GM21423 (cell line): ENCODE data around the gene SLC6A17.

Experiments used
- ATAC-seq: cut with Tn5 transposase; IDR thresholded peaks from one replicate; pipeline ENCODE4 v1.9.1; 2021; ENCODE audit warnings: mild to moderate bottlenecking, moderate library complexity; ENCODE audit not compliant: unreplicated experiment

The SLC6A17 gene

DNA sequence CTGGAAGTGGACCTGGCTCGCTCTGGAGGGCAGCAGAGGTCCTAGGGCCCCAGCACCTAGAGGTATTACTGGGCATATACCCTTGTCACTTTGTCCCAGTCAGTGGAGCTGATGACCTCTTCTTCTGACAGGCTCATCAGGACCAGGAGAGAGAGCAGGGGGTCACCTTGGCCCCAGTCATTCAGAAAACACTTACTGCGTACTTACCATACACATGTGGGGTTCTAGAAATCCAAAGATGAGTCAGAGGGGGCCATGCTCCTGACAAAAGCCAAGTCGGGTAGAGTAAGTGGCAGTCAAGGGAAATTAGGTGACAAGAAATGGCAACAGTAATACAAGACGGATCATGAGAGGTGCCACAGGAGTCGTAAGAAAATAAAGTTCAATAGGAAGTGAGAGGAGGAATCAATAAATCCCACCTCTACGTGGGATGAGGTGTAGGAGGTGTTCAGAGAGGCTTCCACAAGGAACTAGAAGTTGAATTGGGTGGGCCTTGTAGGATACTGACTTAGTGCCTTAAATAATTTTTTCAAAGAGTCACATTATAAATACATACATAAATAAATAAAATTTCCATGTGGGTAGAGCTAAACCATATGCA is 66.7 kb downstream of the SLC6A17 start:
- ATAC-seq, result no peak

DNA sequence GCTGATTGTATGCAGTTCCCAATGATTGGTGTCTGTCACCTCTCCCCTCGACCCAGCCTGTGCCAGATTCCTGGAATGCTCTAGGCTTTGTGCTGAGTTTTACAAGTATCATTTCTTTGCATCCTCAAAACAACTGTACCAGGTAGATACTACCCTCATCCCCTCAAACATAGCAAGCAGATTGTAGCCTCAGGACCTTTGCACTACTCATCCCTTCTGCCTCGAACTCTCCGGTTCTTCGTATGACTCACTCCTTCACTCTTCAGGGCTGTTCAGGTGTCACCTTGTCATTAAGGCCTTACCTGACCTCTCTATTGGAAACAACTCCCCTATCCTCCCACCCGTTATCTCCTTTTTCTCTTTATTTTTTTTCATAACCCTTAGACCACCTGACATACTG is 67.8 kb downstream of the SLC6A17 start:
- ATAC-seq, result no peak

DNA sequence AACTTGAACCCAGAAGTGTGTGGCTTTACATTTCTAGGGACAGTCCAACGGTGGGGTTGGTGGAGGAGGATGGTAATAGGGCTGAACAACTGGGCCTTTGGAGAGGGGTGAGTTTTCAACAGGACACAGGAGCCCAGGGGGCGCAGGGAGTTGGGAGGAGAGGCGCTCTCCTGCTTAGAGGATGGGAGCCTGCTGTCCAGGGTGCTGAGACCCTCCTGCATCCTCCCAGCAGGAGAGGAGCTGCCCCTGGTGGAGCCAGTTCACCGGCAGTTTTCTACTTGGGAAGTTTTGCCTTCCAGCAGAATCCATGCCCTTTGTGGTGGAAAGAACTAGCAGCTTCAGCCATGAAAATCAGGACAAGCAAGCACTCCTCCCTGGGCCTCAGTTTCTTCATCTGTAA is 68.4 kb downstream of the SLC6A17 start:
- ATAC-seq, result no peak

DNA sequence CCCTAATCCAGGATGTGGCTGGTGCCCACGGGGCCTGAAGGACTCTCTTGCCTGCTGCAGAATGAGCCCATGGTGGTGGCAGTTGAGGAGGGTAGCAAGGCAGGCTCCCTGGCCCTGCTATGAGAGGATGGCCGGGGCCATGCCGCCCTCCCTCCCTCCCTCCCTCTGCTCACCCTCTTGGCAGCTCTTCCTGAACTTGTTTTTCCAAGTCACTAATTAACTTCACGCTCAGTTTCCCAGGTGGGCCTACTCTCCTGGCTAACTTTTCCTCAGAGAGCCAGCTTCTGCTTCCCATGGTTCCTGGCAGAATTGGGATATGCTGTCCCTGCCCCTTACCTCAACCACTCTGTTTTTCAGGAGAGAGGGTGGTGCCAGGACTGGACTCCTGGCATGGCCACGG is 70.0 kb downstream of the SLC6A17 start:
- ATAC-seq, result no peak

DNA sequence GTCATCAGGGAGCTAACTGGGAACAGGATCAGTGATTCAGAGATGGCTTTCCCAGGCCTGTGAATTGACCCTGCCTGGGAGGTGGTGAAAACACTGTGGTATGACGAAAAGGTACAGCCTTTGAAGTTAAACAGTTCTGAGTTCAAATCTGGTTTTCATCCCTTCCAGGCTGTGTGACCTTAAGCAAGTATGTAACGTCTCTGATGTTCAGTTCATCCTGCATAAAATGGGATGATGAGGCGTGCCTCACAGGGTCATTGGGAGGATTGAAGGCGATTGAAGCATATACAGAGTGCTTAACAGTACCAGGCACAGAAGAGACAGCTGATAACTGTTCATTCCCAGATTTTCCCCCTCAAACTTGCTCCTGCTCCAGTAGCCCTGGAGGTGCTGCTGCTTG is 70.8 kb downstream of the SLC6A17 start:
- no peak for ATAC-seq

DNA sequence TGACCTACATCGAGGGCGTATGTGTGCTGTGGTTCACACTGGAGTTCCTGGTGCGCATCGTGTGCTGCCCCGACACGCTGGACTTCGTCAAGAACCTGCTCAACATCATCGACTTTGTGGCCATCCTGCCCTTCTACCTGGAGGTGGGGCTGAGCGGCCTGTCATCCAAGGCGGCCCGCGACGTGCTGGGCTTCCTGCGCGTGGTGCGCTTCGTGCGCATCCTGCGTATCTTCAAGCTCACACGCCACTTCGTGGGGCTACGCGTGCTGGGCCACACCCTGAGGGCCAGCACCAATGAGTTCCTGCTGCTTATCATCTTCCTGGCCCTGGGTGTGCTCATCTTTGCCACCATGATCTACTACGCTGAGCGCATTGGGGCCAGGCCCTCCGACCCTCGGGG is 72.8 kb downstream of the SLC6A17 start:
- ATAC-seq, result no peak

DNA sequence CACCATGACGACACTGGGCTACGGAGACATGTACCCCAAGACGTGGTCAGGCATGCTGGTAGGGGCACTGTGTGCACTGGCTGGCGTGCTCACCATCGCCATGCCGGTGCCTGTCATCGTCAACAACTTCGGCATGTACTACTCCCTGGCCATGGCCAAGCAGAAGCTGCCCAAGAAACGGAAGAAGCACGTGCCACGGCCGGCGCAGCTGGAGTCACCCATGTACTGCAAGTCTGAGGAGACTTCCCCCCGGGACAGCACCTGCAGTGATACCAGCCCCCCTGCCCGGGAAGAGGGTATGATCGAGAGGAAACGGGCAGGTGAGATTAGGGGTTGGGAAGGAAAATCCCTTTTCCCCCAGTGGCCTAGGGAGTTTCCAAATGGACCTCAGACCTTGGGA is 73.3 kb downstream of the SLC6A17 start:
- ATAC-seq, result no peak

DNA sequence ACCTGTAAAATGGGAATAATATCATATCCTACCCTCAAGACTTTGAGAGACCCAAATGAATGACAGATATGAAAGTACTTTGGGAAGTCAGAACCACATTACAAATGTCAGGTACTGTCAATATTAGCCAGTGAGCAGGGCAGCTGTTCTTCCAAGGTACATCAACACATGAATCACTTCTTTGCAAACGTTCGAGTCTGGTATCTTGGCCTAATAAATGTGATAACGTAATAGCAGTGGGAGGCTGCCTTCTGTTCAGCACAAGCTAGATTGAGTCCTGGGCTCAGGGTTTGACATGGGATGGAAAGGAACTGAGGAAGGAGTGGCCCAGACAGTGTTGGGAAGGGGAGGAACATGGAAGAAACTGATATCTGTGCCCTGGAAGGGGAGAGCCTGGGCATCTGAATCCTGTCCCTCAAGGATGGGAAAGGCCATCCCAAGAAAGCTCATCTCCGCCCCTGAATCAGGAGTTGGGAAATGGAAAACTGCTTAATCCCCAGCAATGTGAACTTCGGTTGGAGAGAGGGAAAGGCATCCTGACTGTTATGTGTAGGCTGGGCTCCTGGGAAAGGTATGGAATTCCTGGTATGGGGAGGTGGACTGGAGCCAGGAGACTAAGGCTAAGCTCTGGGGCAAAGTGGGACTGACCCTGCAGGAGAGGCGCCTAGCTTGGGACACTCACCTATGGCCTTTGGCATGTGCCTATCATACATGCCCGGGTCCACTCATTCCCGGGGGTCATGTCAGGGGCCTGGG is 74.1 kb downstream of the SLC6A17 start:
- ATAC-seq, result no peak

DNA sequence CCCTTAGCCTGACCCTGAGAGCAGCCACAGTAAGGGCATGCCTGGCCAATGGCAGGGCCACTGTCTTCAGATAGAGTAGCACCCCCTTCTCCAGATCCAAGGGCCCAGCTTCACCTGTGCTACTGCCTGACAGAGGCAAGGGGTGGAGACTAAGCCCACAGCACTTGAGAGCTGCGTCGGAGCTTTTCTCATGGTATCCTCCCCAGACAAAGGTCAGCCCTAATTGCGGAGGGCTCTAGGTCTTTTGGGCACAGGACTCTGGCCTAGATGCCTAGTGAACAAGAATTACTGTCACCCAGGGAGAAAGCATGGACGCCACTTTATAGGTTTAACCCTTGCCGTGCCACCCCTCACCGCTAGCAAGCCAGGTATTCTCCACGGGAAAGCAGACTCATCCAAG is 74.9 kb downstream of the SLC6A17 start:
- ATAC-seq, result no peak

DNA sequence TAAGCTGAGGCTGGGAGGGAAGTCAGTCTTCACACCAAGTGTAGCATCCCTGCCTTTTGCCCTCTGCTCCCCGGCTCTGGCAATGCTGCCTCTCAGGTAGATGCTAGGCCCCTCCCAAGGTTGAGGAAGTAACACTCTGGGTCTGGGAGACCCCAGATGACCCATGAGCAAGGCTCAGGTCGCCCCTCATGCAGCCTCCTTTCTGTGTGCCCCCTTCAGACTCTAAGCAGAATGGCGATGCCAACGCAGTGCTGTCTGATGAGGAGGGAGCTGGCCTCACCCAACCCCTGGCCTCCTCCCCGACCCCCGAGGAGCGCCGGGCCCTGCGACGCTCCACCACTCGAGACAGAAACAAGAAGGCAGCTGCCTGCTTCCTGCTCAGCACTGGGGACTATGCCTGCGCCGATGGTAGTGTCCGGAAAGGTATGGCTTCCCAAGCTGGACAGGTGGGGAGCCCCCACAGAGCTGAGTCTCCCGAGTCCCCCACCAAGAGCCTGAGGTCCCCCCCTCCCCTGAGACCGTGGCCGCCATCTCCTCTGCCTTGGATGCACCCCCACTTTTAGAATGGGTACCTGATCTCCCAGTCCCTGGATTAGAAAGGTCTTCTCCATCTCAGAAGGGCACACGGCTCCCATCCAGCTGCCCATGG is 75.6 kb downstream of the SLC6A17 start:
- ATAC-seq, result no peak

DNA sequence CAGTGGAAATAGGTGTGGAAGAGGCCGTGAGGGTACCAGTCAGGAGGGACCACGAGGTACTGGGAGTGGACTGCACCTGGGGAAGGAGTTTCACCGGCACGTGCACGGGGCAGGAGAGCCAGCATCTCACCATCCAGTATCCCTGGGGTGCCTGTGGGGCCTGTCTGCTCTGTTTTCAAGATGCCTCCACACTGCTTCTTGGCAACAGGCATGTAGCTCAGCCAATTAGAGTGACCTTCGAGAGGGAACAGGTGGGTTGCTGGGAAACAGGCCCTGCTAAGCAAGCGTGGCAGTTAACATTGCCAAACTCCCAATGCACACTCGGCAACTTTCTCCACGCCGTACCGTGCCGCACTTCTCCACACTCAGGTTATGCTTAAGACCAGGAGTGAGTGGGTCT is 77.5 kb downstream of the SLC6A17 start:
- ATAC-seq, result no peak

DNA sequence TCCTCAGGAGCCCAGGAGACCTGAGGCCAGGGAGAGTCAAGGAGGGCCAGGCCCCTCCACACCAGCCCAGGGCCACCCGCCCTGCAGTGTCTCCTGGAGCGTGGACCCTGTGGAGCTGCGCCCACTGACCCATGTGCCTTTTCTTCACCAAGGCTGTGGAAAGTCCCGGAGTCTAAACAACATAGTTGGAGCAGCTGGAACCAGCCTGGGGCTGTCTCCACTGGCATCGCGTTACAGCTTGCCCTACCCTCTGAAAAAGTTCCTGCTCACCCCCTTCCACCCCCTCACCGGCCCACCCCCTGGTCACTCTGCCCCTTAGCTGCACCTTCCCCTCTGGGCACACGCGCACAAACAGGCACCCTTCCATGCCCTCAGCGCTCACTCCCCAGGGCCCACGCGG is 78.1 kb downstream of the SLC6A17 start:
- ATAC-seq, result no peak

DNA sequence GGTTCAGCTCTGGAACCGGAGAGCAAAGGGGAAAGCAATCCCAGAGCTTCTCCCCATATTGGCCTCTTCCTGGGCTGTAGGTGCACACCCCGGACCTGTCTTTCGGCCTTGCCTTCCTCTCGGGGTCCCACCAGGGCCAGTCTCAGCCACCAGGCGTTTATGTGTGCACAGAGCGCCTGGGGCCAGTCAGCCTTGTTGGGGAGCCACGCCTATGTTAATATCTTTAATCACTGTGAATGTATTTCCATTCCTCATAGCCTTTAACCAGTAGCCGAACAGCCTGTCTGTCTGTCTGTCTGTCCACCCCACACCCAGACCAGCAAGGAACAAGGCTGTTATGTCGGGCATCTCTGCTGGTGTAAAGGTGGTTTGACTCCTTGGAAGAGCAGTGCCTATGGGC is 78.6 kb downstream of the SLC6A17 start:
- no peak for ATAC-seq

DNA sequence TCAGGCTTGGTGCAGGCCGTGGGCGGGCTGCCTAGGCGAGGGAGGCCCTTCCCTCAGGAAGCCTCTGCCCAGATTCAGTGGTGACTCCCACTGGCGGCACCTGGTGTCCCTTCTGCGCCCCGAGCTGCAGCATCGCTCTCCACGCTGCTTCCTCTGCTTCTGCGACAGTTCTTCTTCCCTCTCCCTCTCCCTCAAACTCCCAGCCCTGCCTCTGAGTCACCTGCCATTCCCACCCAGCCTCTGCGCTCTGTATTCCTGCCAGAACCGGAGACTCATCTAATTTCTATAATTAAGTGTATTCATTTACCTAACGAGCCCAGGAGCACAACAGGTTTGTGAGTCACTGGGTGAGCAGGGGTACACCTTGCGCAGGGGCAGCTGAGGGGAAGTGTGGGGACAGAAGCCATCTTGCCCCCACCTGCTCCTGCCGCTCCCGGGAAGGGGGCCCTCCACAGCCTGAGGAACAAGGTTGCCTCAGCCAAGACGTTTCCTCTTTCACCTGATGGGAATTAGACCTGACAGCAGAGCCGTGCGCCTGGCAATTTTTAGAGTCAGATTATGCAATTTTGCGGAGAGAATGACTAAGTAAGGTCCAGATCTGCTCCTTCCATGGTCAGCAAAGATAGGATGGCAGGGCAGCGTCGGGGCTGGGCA is 79.2 kb downstream of the SLC6A17 start:
- ATAC-seq, result no peak

DNA sequence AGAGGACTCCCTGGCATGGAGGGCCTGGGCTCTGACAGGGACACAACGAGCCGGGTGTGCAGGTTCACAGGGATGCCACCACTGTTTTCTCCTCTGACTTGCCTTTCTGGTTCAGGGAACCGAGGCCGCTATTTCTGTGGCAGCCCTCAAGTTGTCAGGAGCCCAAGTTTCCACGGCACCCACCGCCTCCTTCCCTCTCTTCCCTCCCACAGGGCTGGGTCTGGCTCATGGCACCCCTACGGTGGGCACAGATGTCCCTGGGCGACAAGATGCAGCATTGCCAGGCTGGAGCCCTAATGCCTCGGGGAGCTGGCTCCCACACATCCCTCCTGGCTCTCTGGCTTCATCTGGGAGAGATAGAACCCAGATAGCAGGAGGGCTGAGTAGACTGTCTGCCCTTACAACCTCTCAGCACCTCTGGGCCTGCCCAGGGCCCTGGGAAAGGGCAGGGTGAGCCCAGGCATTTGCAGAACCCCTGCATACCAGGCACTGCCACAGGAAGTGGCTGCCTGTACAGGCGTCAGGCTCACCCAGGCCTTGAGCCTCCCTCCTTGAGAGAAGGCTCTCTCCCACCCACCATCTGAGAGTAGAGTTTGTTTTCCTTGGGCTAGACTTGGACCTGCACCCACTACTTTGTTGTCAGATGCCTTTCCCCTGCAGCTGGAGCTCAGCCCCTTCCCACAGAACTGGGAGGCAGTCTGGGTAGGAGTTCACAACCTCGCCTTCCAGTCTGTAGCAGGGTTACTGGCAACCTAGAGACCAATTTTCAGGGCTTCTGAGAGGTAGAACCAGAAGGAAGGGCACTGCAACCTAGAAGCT is 80.3 kb downstream of the SLC6A17 start:
- no peak for ATAC-seq

DNA sequence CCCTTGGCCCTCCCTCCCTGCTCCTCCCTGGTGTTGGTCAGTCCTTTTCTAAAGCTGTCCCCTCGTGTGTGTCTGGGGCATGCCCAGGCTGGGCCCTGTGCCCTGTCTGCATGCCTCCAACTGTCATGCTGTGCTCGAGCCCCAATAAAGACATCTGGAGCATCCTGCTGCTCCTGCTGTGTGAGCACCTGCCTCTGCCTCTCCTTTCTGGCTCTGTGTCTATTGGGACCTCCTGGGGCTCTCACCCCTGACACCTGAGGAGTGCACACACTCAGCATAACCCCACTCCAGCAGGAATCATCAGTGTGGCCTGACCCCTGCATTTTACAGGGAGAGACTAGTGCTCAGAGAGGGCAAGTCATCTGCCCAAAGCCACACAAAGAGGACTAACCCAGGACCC is 83.6 kb downstream of the SLC6A17 start:
- no peak for ATAC-seq

DNA sequence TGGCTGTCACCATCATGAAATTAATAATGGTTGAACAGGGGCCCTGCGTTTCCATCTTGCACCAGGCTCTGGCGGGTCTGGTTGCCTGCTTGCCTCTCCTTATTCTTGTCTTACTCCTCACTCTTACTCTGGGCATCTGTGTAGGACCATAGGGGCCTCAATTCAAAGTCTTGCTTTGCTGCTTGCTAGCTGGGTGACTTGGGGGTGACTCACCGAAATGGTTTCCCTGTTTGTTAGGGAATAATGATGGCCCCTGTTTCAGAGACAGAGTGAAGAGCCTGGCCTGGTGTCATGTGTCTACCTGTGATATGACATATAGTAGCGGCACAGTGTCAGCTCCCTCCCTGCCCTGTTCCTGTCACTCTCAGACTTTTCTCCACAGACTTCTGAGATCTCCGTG is 84.4 kb downstream of the SLC6A17 start:
- no peak for ATAC-seq

DNA sequence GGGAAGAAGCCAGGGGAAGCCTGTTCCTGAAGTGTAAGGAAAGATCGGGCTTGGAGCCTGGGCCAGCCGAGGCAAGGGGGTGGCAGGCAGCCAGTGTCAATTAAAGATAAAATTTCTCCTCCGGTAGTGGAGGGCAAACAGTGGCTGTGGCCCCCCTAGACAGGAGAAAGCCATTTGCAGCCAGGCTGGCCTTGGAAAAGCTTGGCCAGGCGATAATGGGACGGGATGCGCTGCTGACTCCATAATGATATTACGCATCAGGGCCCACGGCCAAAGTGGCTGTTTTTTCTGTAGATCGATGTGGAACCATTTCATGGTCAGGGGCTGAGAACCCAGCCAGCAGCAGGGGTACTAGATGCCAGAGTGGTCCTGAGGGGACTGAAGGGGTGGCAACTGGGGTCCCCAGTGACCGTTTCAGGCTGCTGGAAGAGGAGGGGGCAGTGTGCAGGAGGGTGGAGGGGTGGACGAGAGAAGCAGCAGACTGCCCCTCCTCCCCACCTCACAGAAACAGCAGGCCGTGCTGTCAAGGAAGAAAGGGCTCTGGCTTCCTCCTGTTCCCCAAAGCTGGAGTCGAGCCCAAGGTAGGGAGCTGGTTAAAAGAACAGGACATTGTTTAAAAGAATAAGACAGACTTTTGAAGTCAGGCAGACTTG is 85.0 kb downstream of the SLC6A17 start:
- no peak for ATAC-seq

DNA sequence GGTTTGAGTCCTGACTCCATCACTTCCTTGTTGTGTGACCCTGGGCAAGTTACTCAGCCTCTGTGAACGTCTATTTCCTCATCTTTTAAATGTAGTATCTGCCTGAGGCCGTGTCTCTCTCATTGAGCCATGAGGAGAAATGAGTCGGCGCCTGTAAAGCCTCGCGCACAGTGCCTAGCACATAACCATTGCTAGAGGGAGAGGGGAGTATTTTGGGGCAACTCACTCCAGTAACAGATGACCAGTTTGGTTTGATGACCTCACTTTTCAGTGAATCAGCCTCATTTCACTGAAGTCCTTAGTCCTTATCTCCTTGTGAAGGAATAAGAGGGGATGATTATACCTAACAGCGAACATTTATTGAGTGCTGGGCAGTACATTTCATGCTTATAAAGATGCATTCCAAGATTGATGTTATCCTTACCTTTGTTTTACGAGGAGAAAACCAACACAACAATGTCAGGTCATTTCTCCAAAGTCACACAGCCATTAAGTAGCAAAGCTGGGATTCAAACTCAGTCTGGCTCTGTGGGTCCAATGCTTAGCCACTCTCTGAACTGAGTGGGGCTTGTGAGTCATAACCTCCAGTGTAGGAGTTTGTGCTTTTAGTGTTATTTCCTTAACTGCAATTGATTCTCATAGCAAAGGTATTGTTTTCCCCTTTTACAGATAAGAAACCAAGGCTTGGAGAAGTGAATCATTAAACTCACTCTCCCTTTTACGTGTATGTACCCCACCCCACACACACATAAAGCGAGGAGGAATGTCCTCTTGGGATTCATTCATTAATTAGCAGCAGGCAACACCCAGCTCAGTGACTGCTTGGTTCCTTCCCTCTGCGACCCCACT is 85.8 kb downstream of the SLC6A17 start:
- ATAC-seq, result no peak
